ENCODE data around the gene SEMA5A.

GRCh38 chr5:9283473-9283872 is 262.4 kb downstream of the SEMA5A start:
- TF ChIP-seq CTCF (IDR thresholded peaks at IDR 0.05; ENCODE audit: control extremely low read depth in 1 of 3, insufficient read depth in 1 of 3, low read depth in 1 of 3, low read length in 3 of 3) (peak in 2 of 3 experiments; percentile 15 to 33; a peak in 3 of 4 replicates), YY1 (IDR thresholded peaks at IDR 0.05; ENCODE audit: low read depth, low read length) (peak; percentile 76), JUN (IDR thresholded peaks at IDR 0.05; ENCODE audit: low read depth, low read length) (no peak), FOSL1 (IDR thresholded peaks at IDR 0.05; ENCODE audit: insufficient read depth, low read depth, low read length) (no peak), POLR2AphosphoS5 (IDR thresholded peaks at IDR 0.05; ENCODE audit: low read depth, low read length) (no peak)

All from H1 (cell line).